OCI-LY7 (cell line): ENCODE data around the gene HERC3. TPM values are rescaled to one million over a fixed set of nuclear protein-coding genes. Genes with fewer than 3 reads are reported as not detected.

ENCODE experiments used
- BruUV-seq: library from RNA; stranded (reverse); fragments of 400-500 nt; replicated peaks from 2 replicates; lab custom pipeline; 2021; lab: Mats Ljungman, UMichigan
- CTCF ChIA-PET: fragments of 300-600 bp; sonication (Branson Sonifier 250); formaldehyde crosslinking; loops from one replicate; lab custom pipeline; 2022; ENCODE audit warnings: antibody characterized with exemption; ENCODE audit not compliant: unreplicated experiment; lab: Charles Lee
- POLR2A ChIA-PET: fragments of 300-600 bp; sonication (Branson Sonifier 250); formaldehyde crosslinking; loops from one replicate; lab custom pipeline; 2022; ENCODE audit warnings: antibody characterized with exemption; lab: Charles Lee
- DNase-seq: peaks from one replicate; pipeline ENCODE4 v3.0.0-alpha.2; 2015; ENCODE audit warnings: low spot score
- H2AFZ ChIP-seq: fragments of 200-600 bp; sonication (generic), shearing (Covaris generic); 2 replicates; pipeline ENCODE4 v1.6.1; 2014; ENCODE audit warnings: mild to moderate bottlenecking, antibody characterized with exemption, low read length, moderate library complexity
- H3K27ac ChIP-seq: fragments of 200-600 bp; sonication (generic); 2 replicates; pipeline ENCODE4 v1.5.1; 2014; ENCODE audit warnings: mixed run types, low read depth, mild to moderate bottlenecking, moderate library complexity, low read length, inconsistent platforms; ENCODE audit not compliant: poor library complexity, severe bottlenecking
- H3K36me3 ChIP-seq: fragments of 200-600 bp; sonication (generic); 2 replicates; pipeline ENCODE4 v1.6.1; 2014; ENCODE audit warnings: mild to moderate bottlenecking, antibody characterized with exemption, low read length, moderate library complexity, mixed read lengths; ENCODE audit not compliant: insufficient read depth
- H3K4me1 ChIP-seq: fragments of 200-600 bp; sonication (generic); 2 replicates; pipeline ENCODE4 v1.5.1; 2014; ENCODE audit warnings: mild to moderate bottlenecking, low read length; ENCODE audit not compliant: insufficient read depth, poor library complexity, severe bottlenecking
- H3K4me2 ChIP-seq: fragments of 200-600 bp; sonication (generic); 2 replicates; pipeline ENCODE4 v1.6.1; 2014; ENCODE audit warnings: mild to moderate bottlenecking, low read length
- H3K4me3 ChIP-seq: fragments of 200-600 bp; sonication (generic); 2 replicates; pipeline ENCODE4 v1.5.1; 2014; ENCODE audit warnings: mild to moderate bottlenecking, low read depth, low read length; ENCODE audit not compliant: poor library complexity, severe bottlenecking
- H3K79me2 ChIP-seq: fragments of 200-600 bp; sonication (generic); 2 replicates; pipeline ENCODE4 v1.6.1; 2016; ENCODE audit warnings: low read depth, mild to moderate bottlenecking, low read length, moderate library complexity, mixed read lengths; ENCODE audit not compliant: insufficient read depth
- H3K9me2 ChIP-seq: fragments of 200-600 bp; sonication (generic); 2 replicates; pipeline ENCODE4 v1.6.1; 2016; ENCODE audit warnings: mild to moderate bottlenecking, low read length, mixed read lengths; ENCODE audit not compliant: insufficient read depth
- H3K9me3 ChIP-seq: fragments of 200-600 bp; sonication (generic); 2 replicates; pipeline ENCODE4 v1.6.1; 2014; ENCODE audit warnings: mild to moderate bottlenecking, mixed run types, low read length, mixed read lengths
- H4K20me1 ChIP-seq: fragments of 200-600 bp; sonication (generic); 2 replicates; pipeline ENCODE4 v1.6.1; 2014; ENCODE audit warnings: mild to moderate bottlenecking, antibody characterized with exemption, low read length, moderate library complexity, mixed read lengths; ENCODE audit not compliant: insufficient read depth
- EZH2phosphoT487 ChIP-seq: fragments of 200-600 bp; sonication (generic); IDR thresholded peaks from 2 replicates; pipeline ENCODE4 v1.6.1; 2018; ENCODE audit warnings: low read depth, borderline replicate concordance, mild to moderate bottlenecking, mixed run types, antibody characterized with exemption, low read length, moderate library complexity, mixed read lengths
- intact Hi-C: fragments of 100-400 bp; cut with micrococcal nuclease; formaldehyde crosslinking; loops from one replicate; pipeline ENCODE4 v1.10.0; 2022; ENCODE audit not compliant: unreplicated experiment
- total RNA-seq, 2 experiments: library from RNA; depleted of rRNA in 1 of 2; stranded (reverse); fragments of >200 nt in 1 of 2; shearing (Covaris generic) in 1 of 2; gene quantifications; 2 replicates each; pipeline ENCODE4 v1.2.3, GENCODE V29; 2014 to 2022
- TF ChIP-seq, protein P1 (sequence below): fragments of 200-600 bp; sonication (generic); conservative IDR thresholded peaks from 2 replicates; pipeline ENCODE4 v1.5.1; 2014; ENCODE audit warnings: mild to moderate bottlenecking, antibody characterized with exemption, low read length, moderate library complexity, mixed read lengths

Gene HERC3
- total RNA-seq, 2 experiments from 2014 or later, result 9.2 to 22.9 TPM

GRCh38 chr4:88573995-88574394 lies 18.3 kb upstream of the HERC3 start:
- Histone ChIP-seq H4K20me1 (no peaks in the 10 kb centered on the region), H3K9me3 (no peaks in the 10 kb centered on the region), H2AFZ (no peak overlapping the region), H3K27ac (no peak overlapping the region), H3K79me2 (no peaks in the 10 kb centered on the region), H3K4me1 (no peaks in the 10 kb centered on the region), H3K4me2 (no peak overlapping the region), H3K36me3 (no peaks in the 10 kb centered on the region), H3K4me3 (no peak overlapping the region), H3K9me2 (no peaks in the 10 kb centered on the region)
- CTCF ChIA-PET, result no interaction called here
- no TSS peak for BruUV-seq
- no peak for TF ChIP-seq EZH2phosphoT487
- TF ChIP-seq, protein P1, sequence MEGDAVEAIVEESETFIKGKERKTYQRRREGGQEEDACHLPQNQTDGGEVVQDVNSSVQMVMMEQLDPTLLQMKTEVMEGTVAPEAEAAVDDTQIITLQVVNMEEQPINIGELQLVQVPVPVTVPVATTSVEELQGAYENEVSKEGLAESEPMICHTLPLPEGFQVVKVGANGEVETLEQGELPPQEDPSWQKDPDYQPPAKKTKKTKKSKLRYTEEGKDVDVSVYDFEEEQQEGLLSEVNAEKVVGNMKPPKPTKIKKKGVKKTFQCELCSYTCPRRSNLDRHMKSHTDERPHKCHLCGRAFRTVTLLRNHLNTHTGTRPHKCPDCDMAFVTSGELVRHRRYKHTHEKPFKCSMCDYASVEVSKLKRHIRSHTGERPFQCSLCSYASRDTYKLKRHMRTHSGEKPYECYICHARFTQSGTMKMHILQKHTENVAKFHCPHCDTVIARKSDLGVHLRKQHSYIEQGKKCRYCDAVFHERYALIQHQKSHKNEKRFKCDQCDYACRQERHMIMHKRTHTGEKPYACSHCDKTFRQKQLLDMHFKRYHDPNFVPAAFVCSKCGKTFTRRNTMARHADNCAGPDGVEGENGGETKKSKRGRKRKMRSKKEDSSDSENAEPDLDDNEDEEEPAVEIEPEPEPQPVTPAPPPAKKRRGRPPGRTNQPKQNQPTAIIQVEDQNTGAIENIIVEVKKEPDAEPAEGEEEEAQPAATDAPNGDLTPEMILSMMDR, result no peak
- POLR2A ChIA-PET, result interaction anchor here (0.7 to 1.0 kb wide), 2 partner anchors 64 to 498 kb away, joined by 3 read pairs; no protein-coding TSS in a partner anchor
- DNase-seq, result no peak
- intact Hi-C loops, result no loop called here

DNA sequence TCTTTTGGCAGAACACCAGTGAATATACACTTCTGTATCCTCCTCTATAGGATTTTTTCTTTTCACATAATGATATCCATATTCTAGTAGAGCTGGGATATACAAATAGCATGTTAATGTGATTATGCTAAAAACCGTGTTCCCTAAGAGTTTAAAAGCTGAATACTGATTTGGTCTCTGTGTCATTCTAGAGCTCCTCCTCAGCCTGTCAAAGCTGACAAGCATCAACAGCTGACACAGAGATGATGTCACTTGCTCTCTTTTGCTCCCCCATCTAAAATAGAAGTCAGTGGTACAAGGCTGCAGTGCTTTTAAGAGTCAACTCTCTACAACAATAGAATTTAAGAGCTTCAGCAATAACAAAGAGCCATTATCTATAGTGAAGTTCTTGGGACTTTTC lies 17.1 kb upstream of the HERC3 start:
- no peak overlapping the region for H3K4me3 ChIP-seq
- no peak overlapping the region for H3K4me2 ChIP-seq
- H3K27ac ChIP-seq, result no peak overlapping the region
- BruUV-seq, result no TSS peak
- H3K9me3 ChIP-seq, result no peaks in the 10 kb centered on the region
- no peaks in the 10 kb centered on the region for H3K79me2 ChIP-seq
- H2AFZ ChIP-seq, result no peak overlapping the region
- no peaks in the 10 kb centered on the region for H3K9me2 ChIP-seq
- no peaks in the 10 kb centered on the region for H4K20me1 ChIP-seq
- no peaks in the 10 kb centered on the region for H3K4me1 ChIP-seq
- POLR2A ChIA-PET, result interaction anchor here (0.5 kb wide), 1 partner anchor 827 kb away, joined by 3 read pairs; no protein-coding TSS in a partner anchor
- intact Hi-C loops, result no loop called here
- TF ChIP-seq, protein P1, result no peak
- no peak for TF ChIP-seq EZH2phosphoT487
- CTCF ChIA-PET, result no interaction called here
- DNase-seq, result no peak
- H3K36me3 ChIP-seq, result no peaks in the 10 kb centered on the region

DNA sequence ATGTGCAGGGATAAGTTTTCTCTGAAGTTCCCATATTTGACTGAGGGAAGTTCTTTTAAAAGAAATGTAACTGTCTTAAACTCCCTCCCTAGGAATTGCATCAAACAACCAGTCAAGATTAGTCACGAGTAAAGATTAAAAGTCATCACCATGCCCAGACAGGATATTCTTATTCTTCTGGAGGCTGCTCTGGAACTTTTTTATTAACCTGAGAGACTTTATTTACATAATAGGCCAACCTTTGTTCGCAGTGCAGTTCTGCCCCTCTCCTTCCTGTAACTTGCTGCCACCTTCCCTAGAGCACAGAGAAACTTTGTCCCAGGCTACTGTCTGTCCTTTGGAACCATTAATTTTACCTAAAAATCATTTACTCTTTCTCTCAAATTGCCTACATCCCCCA lies 9.8 kb upstream of the HERC3 start:
- Histone ChIP-seq H3K9me2 (no peaks in the 10 kb centered on the region), H3K4me1 (no peaks in the 10 kb centered on the region), H4K20me1 (no peaks in the 10 kb centered on the region), H3K36me3 (no peaks in the 10 kb centered on the region), H3K4me3 (no peak overlapping the region), H3K9me3 (no peaks in the 10 kb centered on the region), H2AFZ (no peak overlapping the region), H3K4me2 (no peak overlapping the region), H3K79me2 (no peaks in the 10 kb centered on the region), H3K27ac (no peak overlapping the region)
- intact Hi-C loops, result no loop called here
- CTCF ChIA-PET, result no interaction called here
- no TSS peak for BruUV-seq
- TF ChIP-seq, protein P1, result no peak
- no peak for TF ChIP-seq EZH2phosphoT487
- POLR2A ChIA-PET, result no interaction called here
- no peak for DNase-seq
